AG04449 (cell line): Measurements from ENCODE around the gene RARRES1.

Source experiments
- CTCF ChIA-PET: fragments of 350-600 bp; formaldehyde crosslinking; extraction: SDS; loops from one replicate; lab custom pipeline; 2021; ENCODE audit warnings: antibody characterized with exemption; lab: Yijun Ruan, JAX
- POLR2A ChIA-PET: fragments of 400-600, 350-600 bp; formaldehyde crosslinking; extraction: SDS; loops from one replicate; lab custom pipeline; 2020; ENCODE audit warnings: antibody characterized with exemption, inconsistent platforms; lab: Yijun Ruan, JAX
- DNase-seq: peaks from one replicate; pipeline ENCODE4 v3.0.0-alpha.2; 2010; ENCODE audit warnings: low read depth, low spot score
- H3K4me3 ChIP-seq: 2 replicates; pipeline ENCODE4 v1.5.1; 2011; ENCODE audit warnings: low read depth, mild to moderate bottlenecking, control low read depth, low read length
- CTCF ChIP-seq: IDR thresholded peaks from one replicate; pipeline ENCODE4 v1.5.1; 2011; ENCODE audit warnings: mild to moderate bottlenecking, moderate library complexity, low read length, control low read depth, inconsistent platforms; ENCODE audit not compliant: insufficient read depth; ENCODE audit errors: missing control alignments

Gene RARRES1

GRCh38 chr3:158651192-158651591 lies 81.1 kb downstream of the RARRES1 start:
- POLR2A ChIA-PET, result no interaction called here
- DNase-seq, result no peak
- no peak overlapping the region for H3K4me3 ChIP-seq
- no peak for TF ChIP-seq CTCF
- CTCF ChIA-PET, result interaction anchor here (1.0 to 4.0 kb wide), 6 partner anchors 9 to 140 kb away, joined by 3 to 20 read pairs (median 11); no protein-coding TSS in a partner anchor

GRCh38 chr3:158649791-158650190 lies 82.5 kb downstream of the RARRES1 start:
- TF ChIP-seq CTCF, result no peak
- CTCF ChIA-PET, result interaction anchor here (1.0 to 1.1 kb wide), 2 partner anchors 9 to 23 kb away, joined by 3 to 11 read pairs; partner anchors contain the start of gene LXN

More at GRCh38 chr3:158649791-158650190, 82.5 kb downstream of the RARRES1 start:
- no peak overlapping the region for H3K4me3 ChIP-seq
- POLR2A ChIA-PET, result no interaction called here
- DNase-seq, result no peak
